SK-N-SH (cell line): ENCODE data around the gene PHLPP1.

Experiments
- CHD2 ChIP-seq: fragments of 150-350 bp; IDR thresholded peaks from 2 replicates; pipeline ENCODE4 v1.6.1; 2018; ENCODE audit warnings: low read length; ENCODE audit not compliant: partially characterized antibody
- CTCF ChIP-seq: fragments of 200-600 bp; sonication (generic); IDR thresholded peaks from 2 replicates; pipeline ENCODE4 v1.6.1; 2017; ENCODE audit warnings: antibody characterized with exemption, mild to moderate bottlenecking, moderate library complexity
- ELF1 ChIP-seq: IDR thresholded peaks from 2 replicates; pipeline ENCODE4 v1.4.0; 2012
- GATA2 ChIP-seq: sonication (generic); formaldehyde crosslinking; IDR thresholded peaks from 2 replicates; pipeline ENCODE4 v1.5.0; 2020; ENCODE audit warnings: mild to moderate bottlenecking, missing genetic modification reagents
- JUND ChIP-seq: IDR thresholded peaks from 2 replicates; pipeline ENCODE4 v1.4.0; 2012
- POLR2AphosphoS5 ChIP-seq: IDR thresholded peaks from 2 replicates; pipeline ENCODE4 v1.6.1; 2012; ENCODE audit warnings: low read depth, low read length
- RAD21 ChIP-seq: IDR thresholded peaks from 2 replicates; pipeline ENCODE4 v1.6.1; 2012; ENCODE audit warnings: mild to moderate bottlenecking, low read length
- RFX5 ChIP-seq: IDR thresholded peaks from 2 replicates; pipeline ENCODE4 v1.6.1; 2012; ENCODE audit warnings: mild to moderate bottlenecking, improper control_type of control experiment, low read length
- RXRA ChIP-seq: IDR thresholded peaks from 2 replicates; pipeline ENCODE4 v1.4.0; 2012; ENCODE audit warnings: low read depth, mild to moderate bottlenecking, borderline replicate concordance
- SMC3 ChIP-seq: IDR thresholded peaks from 2 replicates; pipeline ENCODE4 v1.6.1; 2012; ENCODE audit warnings: low read depth, low read length, improper control_type of control experiment
- TAF1 ChIP-seq: IDR thresholded peaks from 2 replicates; pipeline ENCODE4 v1.6.1; 2012; ENCODE audit warnings: low read depth, mild to moderate bottlenecking, low read length, moderate library complexity, borderline replicate concordance
- TEAD4 ChIP-seq: IDR thresholded peaks from 2 replicates; pipeline ENCODE4 v1.4.0; 2012; ENCODE audit warnings: mild to moderate bottlenecking, borderline replicate concordance; ENCODE audit not compliant: insufficient read depth
- USF1 ChIP-seq: IDR thresholded peaks from 2 replicates; pipeline ENCODE4 v1.4.0; 2012; ENCODE audit warnings: low read depth, borderline replicate concordance

- no peak for TF ChIP-seq ELF1
- TF ChIP-seq CTCF, result no peak
- TF ChIP-seq TAF1, result no peak
- no peak for TF ChIP-seq RXRA
- no peak for TF ChIP-seq RAD21
- no peak for TF ChIP-seq POLR2AphosphoS5
- TF ChIP-seq SMC3, result no peak
- no peak for TF ChIP-seq USF1
- no peak for TF ChIP-seq RFX5
- no peak for TF ChIP-seq CHD2
- no peak for TF ChIP-seq JUND
- no peak for TF ChIP-seq GATA2
- TF ChIP-seq TEAD4, result no peak
These were observed 286.5 kb downstream of the PHLPP1 start for GRCh38 chr18:63001861-63002260.
